Right lobe of liver (tissue), 6 donors: ENCODE measurements around the gene LEKR1. TPM values are rescaled to one million over a fixed set of nuclear protein-coding genes. Genes with fewer than 3 reads are reported as not detected.

Source experiments
- ATAC-seq, 4 donors: fragments of 200-7000 bp; cut with Tn5 transposase; one replicate each; pipeline ENCODE4 v1.9.1; 2020; ENCODE audit warnings: mild to moderate bottlenecking in 4 of 4, moderate library complexity in 4 of 4
- DNase-seq, 3 donors: peaks; one replicate each; pipeline ENCODE4 v3.0.0-alpha.2; 2020
- H3K27ac ChIP-seq, 3 donors: fragments of 200-600 bp; one replicate each; pipeline ENCODE4 v1.8.0; 2022
- H3K27me3 ChIP-seq, 2 donors: fragments of 200-600 bp; one replicate each; pipeline ENCODE4 v1.8.0; 2022
- H3K36me3 ChIP-seq, 4 donors: fragments of 200-600 bp; sonication (generic) in 1 of 4; one replicate each; pipeline versions ENCODE4 v1.5.1 to v1.8.0; 2017 to 2022; ENCODE audit warnings: control low read depth in 1 of 4
- H3K4me1 ChIP-seq, 4 donors: fragments of 200-600 bp; sonication (generic) in 1 of 4; one replicate each; pipeline versions ENCODE4 v1.5.1 to v1.8.0; 2017 to 2022; ENCODE audit warnings: control low read depth in 1 of 4
- H3K4me3 ChIP-seq, 3 donors: fragments of 200-600 bp; one replicate each; pipeline ENCODE4 v1.8.0; 2022
- H3K9me3 ChIP-seq, 4 donors: fragments of 200-600 bp; sonication (generic) in 1 of 4; one replicate each; pipeline versions ENCODE4 v1.5.1 to v1.8.0; 2017 to 2022; ENCODE audit warnings: control low read depth in 1 of 4
- POLR2A ChIP-seq: fragments of 450-650 bp; IDR thresholded peaks from one replicate; pipeline ENCODE4 v1.6.1; 2017; ENCODE audit warnings: antibody characterized with exemption, mild to moderate bottlenecking
- WGBS: methylation state at CpG from one replicate; pipeline ENCODE4 v1.1.6; 2018; ENCODE audit warnings: low coverage, low lambda C conversion rate; ENCODE audit not compliant: insufficient coverage; ENCODE audit errors: missing lambda C conversion rate; 5-methylcytosine and 5-hydroxymethylcytosine counted together
- intact Hi-C, 2 donors: fragments of 100-400 bp; cut with DNase I; formaldehyde crosslinking; loops; one replicate each; pipeline versions ENCODE4 v1.11.2 to v1.14.1; 2022
- total RNA-seq, 6 experiments: library from RNA; depleted of rRNA in 2 of 6; stranded (reverse); fragments of >200 nt in 2 of 6; fragmentation: NEBNext Ultra II Directional in 3 of 6; extraction: Animal tissue kit (Norgen Biotek cat#: 25700) in 3 of 6; gene quantifications; one replicate each; pipeline versions ENCODE4 v1.1.0 to v1.2.4, GENCODE V29; 2016 to 2023
- TF ChIP-seq, protein P1 (sequence below), 4 donors: fragments of 200-600 bp in 3 of 4; fragments of 450-650 bp in 1 of 4; IDR thresholded peaks; one replicate each; pipeline versions ENCODE4 v1.5.1 to v1.8.0; 2016 to 2022; ENCODE audit warnings: antibody characterized with exemption in 4 of 4, mild to moderate bottlenecking in 2 of 4
- donor health status: DM: no; HTN: yes; CAD: no.
- donor health status: DM: no; HTN: no; CAD: no.
- donor health status: DM: no; HTN: no; CAD: no.
- donor health status: DM: no; HTN: yes; CAD: no.
- donor health status: DM: no; HTN: yes; CAD: no.

Gene LEKR1
- total RNA-seq, 6 experiments from 2014 or later = 0.49 to 1.4 (median 0.74) TPM; not detected in 2

DNA sequence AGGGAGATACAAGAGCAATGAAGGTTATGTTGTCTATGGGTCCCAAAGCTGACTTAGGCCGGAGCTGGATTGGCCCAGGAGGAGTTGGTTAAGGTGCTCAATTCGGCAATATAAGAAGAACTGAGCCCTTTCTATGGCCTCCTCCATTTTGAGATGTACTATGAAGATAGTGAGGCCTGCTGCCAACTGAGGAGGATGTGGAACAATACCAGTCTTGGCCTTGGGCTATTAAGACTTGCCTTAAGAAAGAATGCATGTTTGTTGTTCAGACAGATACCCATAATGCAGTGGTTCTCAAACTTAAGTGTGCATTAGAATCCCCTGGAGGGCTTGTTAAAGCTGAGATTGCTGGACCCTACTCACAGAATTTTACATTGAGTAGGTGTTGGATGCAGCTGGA lies 24.4 kb upstream of the LEKR1 start:
- no peaks in the 10 kb centered on the region for H3K36me3 ChIP-seq
- H3K27me3 ChIP-seq = no peaks in the 10 kb centered on the region
- intact Hi-C loops = no loop called here
- no peaks in the 10 kb centered on the region for H3K9me3 ChIP-seq
- no peaks in the 10 kb centered on the region for H3K4me1 ChIP-seq
- no peak overlapping the region for H3K27ac ChIP-seq
- WGBS = 96% methylated on average over 2 of the region's 2 CpGs
- ATAC-seq = no peak
- no peak overlapping the region for H3K4me3 ChIP-seq
- TF ChIP-seq, protein P1, sequence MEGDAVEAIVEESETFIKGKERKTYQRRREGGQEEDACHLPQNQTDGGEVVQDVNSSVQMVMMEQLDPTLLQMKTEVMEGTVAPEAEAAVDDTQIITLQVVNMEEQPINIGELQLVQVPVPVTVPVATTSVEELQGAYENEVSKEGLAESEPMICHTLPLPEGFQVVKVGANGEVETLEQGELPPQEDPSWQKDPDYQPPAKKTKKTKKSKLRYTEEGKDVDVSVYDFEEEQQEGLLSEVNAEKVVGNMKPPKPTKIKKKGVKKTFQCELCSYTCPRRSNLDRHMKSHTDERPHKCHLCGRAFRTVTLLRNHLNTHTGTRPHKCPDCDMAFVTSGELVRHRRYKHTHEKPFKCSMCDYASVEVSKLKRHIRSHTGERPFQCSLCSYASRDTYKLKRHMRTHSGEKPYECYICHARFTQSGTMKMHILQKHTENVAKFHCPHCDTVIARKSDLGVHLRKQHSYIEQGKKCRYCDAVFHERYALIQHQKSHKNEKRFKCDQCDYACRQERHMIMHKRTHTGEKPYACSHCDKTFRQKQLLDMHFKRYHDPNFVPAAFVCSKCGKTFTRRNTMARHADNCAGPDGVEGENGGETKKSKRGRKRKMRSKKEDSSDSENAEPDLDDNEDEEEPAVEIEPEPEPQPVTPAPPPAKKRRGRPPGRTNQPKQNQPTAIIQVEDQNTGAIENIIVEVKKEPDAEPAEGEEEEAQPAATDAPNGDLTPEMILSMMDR (IDR thresholded peaks at IDR 0.05) = no peak
- TF ChIP-seq POLR2A = no peak
- DNase-seq = no peak

DNA sequence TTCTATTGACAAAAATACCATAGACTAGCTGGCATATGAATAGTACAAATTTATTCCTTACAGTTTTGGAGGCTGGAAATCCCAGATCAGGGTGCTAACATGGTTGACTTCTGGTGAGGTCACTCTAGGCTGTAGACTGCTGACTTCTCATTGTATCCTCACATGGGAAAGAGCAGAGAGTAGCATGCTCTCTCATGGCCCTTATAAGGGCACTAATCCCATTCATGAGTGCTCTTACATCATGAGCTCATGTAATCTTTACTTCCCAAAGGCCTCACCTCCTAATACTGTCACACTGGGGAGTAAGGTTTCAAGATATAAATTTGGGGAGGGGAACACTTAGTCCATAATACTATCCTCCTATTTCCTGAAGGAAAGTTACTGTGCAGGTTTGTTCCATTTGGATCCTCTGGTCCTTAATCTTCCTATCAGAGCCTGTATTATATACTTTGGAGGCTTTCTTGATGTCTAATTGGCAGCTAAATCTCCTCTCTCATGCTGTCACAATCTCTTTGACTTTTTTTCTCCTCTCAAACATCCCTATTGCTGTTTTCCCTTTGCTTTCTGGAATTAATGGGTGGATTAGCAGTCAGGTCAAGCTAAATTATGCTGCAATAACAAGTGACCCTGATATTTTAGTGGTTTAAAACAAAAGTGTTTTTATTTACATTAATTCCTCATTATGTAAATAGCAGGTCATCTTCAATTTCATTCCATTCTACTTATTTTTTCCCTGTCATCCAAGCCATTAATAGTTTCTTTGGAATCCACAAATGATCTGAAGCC lies 23.1 kb upstream of the LEKR1 start:
- ATAC-seq (no peak), DNase-seq (no peak)
- H3K27ac ChIP-seq = no peak overlapping the region
- intact Hi-C loops = no loop called here
- H3K36me3 ChIP-seq = no peaks in the 10 kb centered on the region
- no peak overlapping the region for H3K4me3 ChIP-seq
- TF ChIP-seq POLR2A = no peak
- TF ChIP-seq, protein P1 (IDR thresholded peaks at IDR 0.05) = no peak
- H3K4me1 ChIP-seq = no peaks in the 10 kb centered on the region
- H3K27me3 ChIP-seq = no peaks in the 10 kb centered on the region
- H3K9me3 ChIP-seq = no peaks in the 10 kb centered on the region

DNA sequence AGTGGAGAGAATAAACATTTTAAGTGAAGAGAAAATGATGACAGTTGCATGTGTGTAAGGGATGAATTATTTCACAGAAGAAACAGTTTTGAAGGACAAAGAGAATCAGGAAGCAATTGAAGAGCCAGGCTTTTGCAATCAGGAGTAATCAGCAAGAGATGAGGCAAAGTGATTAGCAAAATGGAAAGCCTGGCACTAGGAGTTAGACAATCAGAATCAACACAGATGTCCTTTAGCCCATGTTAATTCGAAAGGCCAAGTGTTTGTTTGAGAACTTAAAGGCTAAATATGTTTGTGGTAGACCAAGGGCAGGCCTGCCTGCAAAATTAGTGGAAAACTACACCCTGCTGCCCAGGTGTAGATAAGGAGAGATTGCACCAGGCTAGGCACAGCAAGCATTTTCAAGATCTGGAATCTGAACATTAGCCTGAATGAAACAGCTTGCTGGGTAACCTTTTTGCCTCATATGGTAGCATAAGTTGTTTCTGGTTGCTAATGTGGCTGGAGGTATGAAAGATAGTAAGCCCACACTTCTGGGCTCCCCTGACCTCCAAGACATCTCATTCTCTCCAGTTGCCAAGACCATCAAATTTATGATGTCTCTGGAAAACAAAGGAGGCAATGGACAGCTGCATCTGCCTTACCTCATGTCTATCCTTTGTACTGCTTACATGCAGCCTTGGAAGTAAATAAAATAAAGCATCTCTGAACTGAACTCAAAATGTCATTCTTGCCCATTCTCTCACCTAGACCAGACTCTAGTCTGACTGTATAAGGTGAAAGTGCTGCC lies 22.0 kb upstream of the LEKR1 start:
- Histone ChIP-seq H3K27ac (no peak overlapping the region), H3K36me3 (no peaks in the 10 kb centered on the region), H3K9me3 (no peaks in the 10 kb centered on the region), H3K4me3 (no peak overlapping the region), H3K4me1 (no peaks in the 10 kb centered on the region), H3K27me3 (no peaks in the 10 kb centered on the region)
- intact Hi-C loops = no loop called here
- no CpG with 5 or more reads among the region's 1 CpG for WGBS
- TF ChIP-seq, protein P1 (IDR thresholded peaks at IDR 0.05) = no peak
- no peak for TF ChIP-seq POLR2A
- ATAC-seq (no peak), DNase-seq (no peak)

DNA sequence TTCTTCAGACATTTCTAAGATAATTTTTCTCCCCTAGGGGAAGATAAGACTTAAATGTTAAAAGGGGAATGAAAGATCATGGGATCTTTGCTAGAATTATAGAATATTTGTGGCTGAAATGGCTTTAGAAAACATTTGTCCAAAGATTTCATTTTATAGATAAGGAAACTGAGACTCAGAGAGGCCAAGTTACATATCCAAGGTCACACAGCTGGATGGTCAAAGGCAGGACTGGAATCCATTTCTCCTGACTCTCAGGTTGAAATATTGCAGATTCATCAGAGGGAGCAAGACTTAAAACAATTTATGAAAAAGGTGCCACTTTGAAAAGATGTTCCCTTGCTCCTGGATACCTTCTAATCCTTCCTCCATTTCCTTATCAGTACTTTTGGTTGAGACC lies 19.5 kb upstream of the LEKR1 start:
- H3K4me1 ChIP-seq = peaks cover 0 to 10% (median 0%) of the 10 kb centered on the region in 4 donors
- no peaks in the 10 kb centered on the region for H3K27me3 ChIP-seq
- H3K4me3 ChIP-seq = no peak overlapping the region
- DNase-seq (no peak), ATAC-seq (no peak)
- intact Hi-C loops = no loop called here
- TF ChIP-seq, protein P1 (IDR thresholded peaks at IDR 0.05) = no peak
- TF ChIP-seq POLR2A = no peak
- H3K9me3 ChIP-seq = no peaks in the 10 kb centered on the region
- H3K27ac ChIP-seq = no peak overlapping the region
- no peaks in the 10 kb centered on the region for H3K36me3 ChIP-seq
